Measurements from ENCODE around the gene VARS1.

DNA sequence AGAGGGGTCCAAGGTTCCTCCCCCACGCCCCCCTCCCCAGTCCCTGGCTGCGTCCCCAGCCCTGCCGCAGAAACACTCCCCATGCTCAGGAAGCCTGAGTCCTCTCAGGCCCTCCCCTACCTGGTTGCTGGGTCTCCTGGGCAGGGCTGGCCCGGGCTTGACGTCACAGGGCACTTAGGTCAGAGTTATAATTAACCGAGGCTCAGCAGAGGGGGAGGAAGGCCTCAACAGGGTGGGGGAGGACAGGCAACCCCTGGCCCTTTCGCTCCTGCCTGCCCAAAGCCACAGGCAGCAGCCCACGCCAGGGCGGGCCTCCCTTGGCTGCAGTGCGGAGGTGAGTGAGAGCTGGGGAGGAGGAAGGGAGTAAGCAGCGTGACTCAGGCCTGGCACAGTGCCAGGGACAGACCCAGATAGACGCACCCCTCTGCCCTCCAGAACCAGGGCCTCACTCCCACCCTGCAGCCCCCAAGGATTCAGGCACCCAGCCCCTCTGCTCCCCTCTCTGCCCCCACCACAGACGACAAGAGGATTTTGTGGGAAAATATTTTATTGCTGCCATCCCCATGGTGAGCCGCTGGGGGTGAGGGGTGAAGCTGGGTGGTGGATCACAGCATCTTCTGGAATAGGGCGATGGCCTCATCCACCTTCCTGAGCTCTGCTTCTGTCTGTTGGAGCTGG is 18.4 kb downstream of the VARS1 start, which contains the start of gene VWA7:
- TF ChIP-seq, protein P1, sequence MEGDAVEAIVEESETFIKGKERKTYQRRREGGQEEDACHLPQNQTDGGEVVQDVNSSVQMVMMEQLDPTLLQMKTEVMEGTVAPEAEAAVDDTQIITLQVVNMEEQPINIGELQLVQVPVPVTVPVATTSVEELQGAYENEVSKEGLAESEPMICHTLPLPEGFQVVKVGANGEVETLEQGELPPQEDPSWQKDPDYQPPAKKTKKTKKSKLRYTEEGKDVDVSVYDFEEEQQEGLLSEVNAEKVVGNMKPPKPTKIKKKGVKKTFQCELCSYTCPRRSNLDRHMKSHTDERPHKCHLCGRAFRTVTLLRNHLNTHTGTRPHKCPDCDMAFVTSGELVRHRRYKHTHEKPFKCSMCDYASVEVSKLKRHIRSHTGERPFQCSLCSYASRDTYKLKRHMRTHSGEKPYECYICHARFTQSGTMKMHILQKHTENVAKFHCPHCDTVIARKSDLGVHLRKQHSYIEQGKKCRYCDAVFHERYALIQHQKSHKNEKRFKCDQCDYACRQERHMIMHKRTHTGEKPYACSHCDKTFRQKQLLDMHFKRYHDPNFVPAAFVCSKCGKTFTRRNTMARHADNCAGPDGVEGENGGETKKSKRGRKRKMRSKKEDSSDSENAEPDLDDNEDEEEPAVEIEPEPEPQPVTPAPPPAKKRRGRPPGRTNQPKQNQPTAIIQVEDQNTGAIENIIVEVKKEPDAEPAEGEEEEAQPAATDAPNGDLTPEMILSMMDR (IDR thresholded peaks at IDR 0.05) = no peak
- TF ChIP-seq POLR2A (IDR thresholded peaks at IDR 0.05) = no peak

Measured in testis (tissue), 2 donors.